ENCODE data around the gene NEAT1. TPM values are rescaled to one million over a fixed set of nuclear protein-coding genes. Genes with fewer than 3 reads are reported as not detected.

NEAT1 gene
- total RNA-seq, 4 donors from 2014 or later = 42.8 to 181 (median 96.0) TPM

GRCh38 chr11:65436412-65437032, 13.9 kb downstream of the NEAT1 start:
- Histone ChIP-seq H3K4me1 (peaks cover 67 to 99% (median 97%) of the 10 kb centered on the region in 4 donors), H3K9me3 (no peaks in the 10 kb centered on the region), H3K4me3 (peak overlapping the region in 1 of 4 donors; percentile 14), H3K27me3 (no peaks in the 10 kb centered on the region), H3K36me3 (peaks cover 36 to 99% (median 65%) of the 10 kb centered on the region in 4 donors), H3K27ac (replicated peaks in 1 of 4) (peak overlapping the region; percentile 29 to 99 (median 62))
- WGBS = 71% methylated on average over 5 of the region's 5 CpGs
- intact Hi-C loops (cut with DNase I) = no loop called here
- TF ChIP-seq POLR2AphosphoS5 (IDR thresholded peaks at IDR 0.05) = peak; percentile 25 to 83
- TF ChIP-seq EP300 (IDR thresholded peaks at IDR 0.05) = no peak
- DNase-seq (ENCODE audit: extremely low spot score) = peak; percentile 45

GRCh38 chr11:65437436-65438227, 15.0 kb downstream of the NEAT1 start:
- intact Hi-C loops (cut with DNase I) = no loop called here
- H3K27ac ChIP-seq (replicated peaks in 1 of 4) = peak overlapping the region; percentile 32 to 78 (median 66)
- 66% methylated on average over 13 of the region's 14 CpGs for WGBS
- no peak overlapping the region for H3K4me3 ChIP-seq
- no peaks in the 10 kb centered on the region for H3K27me3 ChIP-seq
- H3K9me3 ChIP-seq = no peaks in the 10 kb centered on the region
- H3K36me3 ChIP-seq = peaks cover 41 to 99% (median 70%) of the 10 kb centered on the region in 4 donors
- TF ChIP-seq EP300 (IDR thresholded peaks at IDR 0.05) (no peak), POLR2AphosphoS5 (IDR thresholded peaks at IDR 0.05) (peak; percentile 21 to 85), POLR2A (IDR thresholded peaks at IDR 0.05; ENCODE audit: low read depth) (peak; percentile 23)
- peaks cover 66 to 99% (median 97%) of the 10 kb centered on the region in 4 donors for H3K4me1 ChIP-seq
- DNase-seq (ENCODE audit: extremely low spot score) = peak; percentile 82

DNA sequence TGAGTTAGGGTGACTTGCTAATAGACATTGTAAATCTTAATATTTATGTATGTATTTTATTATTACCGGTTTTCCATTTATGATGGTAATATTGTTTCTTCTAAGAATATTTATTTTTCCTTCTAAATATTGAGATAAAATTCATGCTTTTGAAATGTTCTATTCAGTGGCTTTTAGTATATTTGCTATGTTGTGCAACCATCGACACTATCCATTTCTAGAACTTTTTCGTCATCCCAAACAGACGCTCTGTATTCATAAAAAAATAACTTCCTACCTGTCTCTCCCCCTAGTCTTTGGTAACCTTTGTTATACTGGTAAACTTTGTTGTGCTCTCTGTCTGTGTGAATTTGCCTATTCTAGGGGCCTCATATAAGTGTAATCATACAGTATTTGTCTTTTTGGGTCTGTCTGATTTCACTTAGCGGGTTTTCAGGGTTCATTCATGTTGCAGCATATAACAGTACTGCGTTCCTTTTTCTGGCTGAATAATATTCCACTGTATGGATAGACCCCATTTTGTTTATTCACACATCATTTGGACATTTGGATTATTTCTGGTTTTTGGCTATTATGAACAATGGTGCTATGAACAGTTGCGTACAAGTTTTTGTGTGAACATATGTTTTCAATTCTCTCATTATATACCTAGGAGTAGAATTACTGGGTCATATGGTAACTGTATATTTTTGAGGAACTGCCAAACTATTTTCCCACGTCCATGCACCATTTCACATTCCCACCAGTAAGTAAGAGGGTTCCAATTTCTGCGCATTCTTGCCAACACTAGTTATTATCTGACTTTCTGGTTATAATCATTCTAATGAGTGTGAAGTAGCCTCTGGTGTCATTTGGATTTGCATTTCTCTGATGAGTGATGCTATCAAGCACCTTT, 15.9 kb downstream of the NEAT1 start:
- Histone ChIP-seq H3K27ac (replicated peaks in 1 of 4) (peak overlapping the region; percentile 32 to 78 (median 76)), H3K4me1 (peaks cover 67 to 99% (median 97%) of the 10 kb centered on the region in 4 donors), H3K36me3 (peaks cover 50 to 99% (median 74%) of the 10 kb centered on the region in 4 donors), H3K4me3 (no peak overlapping the region), H3K27me3 (no peaks in the 10 kb centered on the region), H3K9me3 (no peaks in the 10 kb centered on the region)
- TF ChIP-seq POLR2A (IDR thresholded peaks at IDR 0.05; ENCODE audit: low read depth) (peak; percentile 6), EP300 (IDR thresholded peaks at IDR 0.05) (no peak), CTCF (IDR thresholded peaks at IDR 0.05) (no peak), POLR2AphosphoS5 (IDR thresholded peaks at IDR 0.05) (peak; percentile 17 to 49)
- intact Hi-C loops (cut with DNase I) = no loop called here
- no peak for DNase-seq (ENCODE audit: extremely low spot score)
- 83% methylated on average over 9 of the region's 9 CpGs for WGBS

DNA sequence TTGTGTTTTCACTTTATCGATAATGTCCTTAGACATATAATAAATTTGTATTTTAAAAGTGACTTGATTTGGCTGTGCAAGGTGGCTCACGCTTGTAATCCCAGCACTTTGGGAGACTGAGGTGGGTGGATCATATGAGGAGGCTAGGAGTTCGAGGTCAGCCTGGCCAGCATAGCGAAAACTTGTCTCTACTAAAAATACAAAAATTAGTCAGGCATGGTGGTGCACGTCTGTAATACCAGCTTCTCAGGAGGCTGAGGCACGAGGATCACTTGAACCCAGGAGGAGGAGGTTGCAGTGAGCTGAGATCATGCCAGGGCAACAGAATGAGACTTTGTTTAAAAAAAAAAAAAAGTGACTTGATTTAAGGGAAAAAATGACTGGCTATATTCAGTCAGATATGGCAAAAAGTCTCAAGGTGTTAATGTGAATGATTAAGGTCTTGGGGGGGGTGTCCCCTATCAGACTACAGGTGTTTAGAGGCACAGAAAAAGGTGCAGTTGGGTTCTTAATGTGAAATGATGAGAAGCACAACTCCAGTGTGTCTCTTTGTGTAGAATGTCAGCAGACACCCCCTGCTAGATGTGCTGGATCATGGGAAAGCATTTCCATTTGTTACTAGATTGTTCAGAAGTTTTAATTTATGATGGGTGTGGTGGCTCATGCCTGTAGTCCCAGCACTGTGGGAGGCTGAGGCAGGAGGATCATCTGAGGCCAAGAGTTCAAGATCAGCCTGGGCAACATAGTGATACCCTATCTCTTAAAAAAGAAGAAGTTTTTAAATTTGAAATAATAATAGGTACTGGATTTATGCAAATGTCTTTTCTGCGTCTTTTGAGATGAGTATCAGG, 17.0 kb downstream of the NEAT1 start:
- Histone ChIP-seq H3K4me3 (no peak overlapping the region), H3K27me3 (no peaks in the 10 kb centered on the region), H3K9me3 (no peaks in the 10 kb centered on the region), H3K27ac (replicated peaks in 1 of 4) (peak overlapping the region; percentile 50 to 78 (median 76)), H3K36me3 (peaks cover 54 to 99% (median 75%) of the 10 kb centered on the region in 4 donors), H3K4me1 (peaks cover 66 to 97% (median 96%) of the 10 kb centered on the region in 4 donors)
- 83% methylated on average over 7 of the region's 7 CpGs for WGBS
- intact Hi-C loops (cut with DNase I) = no loop called here
- peak; percentile 79 for DNase-seq (ENCODE audit: extremely low spot score)
- TF ChIP-seq CTCF (IDR thresholded peaks at IDR 0.05) (no peak), POLR2A (IDR thresholded peaks at IDR 0.05; ENCODE audit: low read depth) (peak; percentile 37), POLR2AphosphoS5 (IDR thresholded peaks at IDR 0.05) (peak; percentile 18 to 39)

Data from esophagus muscularis mucosa (tissue), 4 donors.